Measurements from ENCODE around the gene TOGARAM2. TPM values are rescaled to one million over a fixed set of nuclear protein-coding genes. Genes with fewer than 3 reads are reported as not detected.

The TOGARAM2 gene
- total RNA-seq, 2 experiments from 2014 or later, result 2.3 to 2.7 TPM

DNA sequence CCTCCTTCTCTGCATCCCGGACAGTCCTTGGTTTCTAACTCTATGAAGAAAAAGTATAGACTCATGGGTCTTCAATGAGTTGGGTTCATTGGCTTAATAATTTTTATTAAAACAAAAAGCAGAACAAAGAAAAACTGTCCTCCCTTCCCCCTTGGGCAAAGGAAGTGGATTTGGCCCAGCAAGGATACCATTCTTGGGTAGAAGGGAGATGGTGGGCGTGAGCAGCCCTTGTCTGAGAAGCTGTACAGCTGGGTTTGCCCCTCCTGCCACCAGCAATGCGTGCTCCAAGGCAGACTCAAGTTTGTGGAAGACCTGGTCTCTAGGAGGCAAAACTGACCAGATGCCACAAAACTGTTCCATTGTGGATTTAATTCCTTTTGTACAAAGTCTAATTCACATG is 80.5 kb downstream of the TOGARAM2 start:
- H3K9me3 Mint-ChIP-seq, result no peaks in the 10 kb centered on the region
- no peak overlapping the region for H3K4me3 Mint-ChIP-seq
- intact Hi-C loops (cut with micrococcal nuclease), result no loop called here
- peaks cover 9% of the 10 kb centered on the region for H3K4me1 Mint-ChIP-seq (ENCODE audit: low read depth)
- ChIA-PET CTCF (no interaction called here), POLR2A (no interaction called here)
- no peaks in the 10 kb centered on the region for H3K36me3 Mint-ChIP-seq (ENCODE audit: low read depth)
- no peaks in the 10 kb centered on the region for H3K27me3 Mint-ChIP-seq
- H3K27ac Mint-ChIP-seq, result no peak overlapping the region
- TF ChIP-seq, protein P1, sequence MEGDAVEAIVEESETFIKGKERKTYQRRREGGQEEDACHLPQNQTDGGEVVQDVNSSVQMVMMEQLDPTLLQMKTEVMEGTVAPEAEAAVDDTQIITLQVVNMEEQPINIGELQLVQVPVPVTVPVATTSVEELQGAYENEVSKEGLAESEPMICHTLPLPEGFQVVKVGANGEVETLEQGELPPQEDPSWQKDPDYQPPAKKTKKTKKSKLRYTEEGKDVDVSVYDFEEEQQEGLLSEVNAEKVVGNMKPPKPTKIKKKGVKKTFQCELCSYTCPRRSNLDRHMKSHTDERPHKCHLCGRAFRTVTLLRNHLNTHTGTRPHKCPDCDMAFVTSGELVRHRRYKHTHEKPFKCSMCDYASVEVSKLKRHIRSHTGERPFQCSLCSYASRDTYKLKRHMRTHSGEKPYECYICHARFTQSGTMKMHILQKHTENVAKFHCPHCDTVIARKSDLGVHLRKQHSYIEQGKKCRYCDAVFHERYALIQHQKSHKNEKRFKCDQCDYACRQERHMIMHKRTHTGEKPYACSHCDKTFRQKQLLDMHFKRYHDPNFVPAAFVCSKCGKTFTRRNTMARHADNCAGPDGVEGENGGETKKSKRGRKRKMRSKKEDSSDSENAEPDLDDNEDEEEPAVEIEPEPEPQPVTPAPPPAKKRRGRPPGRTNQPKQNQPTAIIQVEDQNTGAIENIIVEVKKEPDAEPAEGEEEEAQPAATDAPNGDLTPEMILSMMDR (IDR thresholded peaks at IDR 0.05), result no peak
- no peak for ATAC-seq
- DNase-seq, result no peak

DNA sequence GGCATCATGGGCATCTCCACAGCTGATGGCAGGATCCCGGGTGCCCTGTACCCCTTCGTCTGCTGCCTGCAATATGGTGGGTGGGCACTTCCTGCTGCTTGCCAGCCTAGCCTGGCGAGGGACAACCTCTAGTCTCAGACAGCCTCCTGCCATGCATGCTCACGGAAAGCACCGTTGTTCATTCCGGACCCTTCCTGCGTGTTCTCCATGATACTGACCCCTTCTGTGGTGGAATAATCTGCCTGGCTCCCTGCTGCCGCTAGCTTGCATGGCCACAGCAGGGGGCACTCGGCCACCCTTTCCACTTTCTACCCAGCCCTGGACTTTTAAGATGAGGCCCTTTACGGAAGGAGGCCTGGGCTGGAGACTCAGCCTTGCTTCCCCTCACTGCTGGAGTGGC is 81.3 kb downstream of the TOGARAM2 start:
- Mint-ChIP-seq H3K4me1 (ENCODE audit: low read depth) (peaks cover 9% of the 10 kb centered on the region), H3K36me3 (ENCODE audit: low read depth) (no peaks in the 10 kb centered on the region), H3K9me3 (no peaks in the 10 kb centered on the region), H3K4me3 (no peak overlapping the region), H3K27me3 (no peaks in the 10 kb centered on the region), H3K27ac (no peak overlapping the region)
- intact Hi-C loops (cut with micrococcal nuclease), result no loop called here
- TF ChIP-seq, protein P1 (IDR thresholded peaks at IDR 0.05), result no peak
- ATAC-seq (no peak), DNase-seq (no peak)
- POLR2A ChIA-PET, result no interaction called here
- CTCF ChIA-PET, result no interaction called here

DNA sequence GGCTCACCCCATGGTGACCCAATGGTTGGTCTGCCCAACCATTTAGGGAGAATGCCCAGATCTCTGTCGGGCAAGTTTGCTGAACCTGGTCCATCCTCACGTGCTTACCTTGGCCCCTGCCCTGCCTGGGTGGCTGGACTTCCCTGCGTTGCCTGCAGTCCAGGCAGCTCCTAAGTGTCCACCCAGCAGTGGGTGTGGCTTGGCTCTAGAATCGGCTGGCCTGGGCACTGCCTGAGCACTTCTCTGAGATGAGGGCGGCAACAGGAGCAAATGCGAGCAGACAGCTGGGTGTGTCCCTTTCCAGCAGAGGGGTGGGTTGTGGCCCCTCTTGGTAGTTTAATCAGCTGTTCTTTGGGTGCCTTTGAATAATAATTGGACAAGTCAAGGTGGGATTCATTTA is 82.0 kb downstream of the TOGARAM2 start:
- CTCF ChIA-PET, result no interaction called here
- TF ChIP-seq, protein P1 (IDR thresholded peaks at IDR 0.05), result no peak
- intact Hi-C loops (cut with micrococcal nuclease), result no loop called here

DNA sequence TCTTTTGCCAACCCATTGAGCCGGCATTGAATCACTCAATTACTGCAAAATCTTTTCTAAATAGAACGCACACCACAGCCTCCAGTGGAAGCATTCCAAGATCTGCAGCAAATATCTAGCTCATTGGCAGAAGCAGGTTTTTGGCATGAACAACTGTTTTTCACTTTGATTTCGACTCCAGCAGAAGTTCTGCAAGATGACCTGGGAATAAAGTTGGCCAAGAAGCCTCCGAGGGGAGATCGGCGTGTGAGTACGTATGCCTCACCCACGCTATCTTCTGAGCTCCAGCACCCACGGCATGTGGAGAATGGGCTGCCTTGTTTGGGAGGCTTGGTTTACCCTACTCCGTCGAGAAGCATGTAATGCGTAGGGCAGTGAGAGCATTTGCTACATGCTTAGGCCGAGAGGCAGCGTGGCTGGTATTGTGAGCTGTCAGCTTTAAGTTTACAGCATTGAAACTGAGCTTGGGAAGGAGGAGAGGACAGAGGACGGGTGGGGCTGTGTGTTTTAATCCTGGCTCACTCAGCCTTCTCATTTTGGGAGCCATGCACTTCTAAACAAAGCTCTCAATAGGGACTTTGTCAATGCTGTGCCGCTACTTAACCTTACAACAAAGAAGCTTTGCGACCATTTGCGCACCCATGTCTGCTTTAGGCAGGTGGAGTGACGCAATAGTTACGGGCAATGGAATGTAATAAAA is 82.7 kb downstream of the TOGARAM2 start:
- Mint-ChIP-seq H3K4me1 (ENCODE audit: low read depth) (peaks cover 9% of the 10 kb centered on the region), H3K36me3 (ENCODE audit: low read depth) (no peaks in the 10 kb centered on the region), H3K27ac (no peak overlapping the region), H3K4me3 (no peak overlapping the region), H3K9me3 (no peaks in the 10 kb centered on the region), H3K27me3 (no peaks in the 10 kb centered on the region)
- ChIA-PET POLR2A (no interaction called here), CTCF (interaction anchor here (1.2 kb wide), 1 partner anchor 14 kb away, joined by 3 read pairs; no protein-coding TSS in a partner anchor)
- TF ChIP-seq, protein P1 (IDR thresholded peaks at IDR 0.05), result no peak
- intact Hi-C loops (cut with micrococcal nuclease), result no loop called here
- DNase-seq (no peak), ATAC-seq (no peak)

More for the DNA sequence above, 82.0 kb downstream of the TOGARAM2 start:
- H3K9me3 Mint-ChIP-seq, result no peaks in the 10 kb centered on the region
- H3K27me3 Mint-ChIP-seq, result no peaks in the 10 kb centered on the region
- H3K4me1 Mint-ChIP-seq (ENCODE audit: low read depth), result peaks cover 9% of the 10 kb centered on the region
- DNase-seq (no peak), ATAC-seq (no peak)
- POLR2A ChIA-PET, result no interaction called here
- no peak overlapping the region for H3K27ac Mint-ChIP-seq
- no peaks in the 10 kb centered on the region for H3K36me3 Mint-ChIP-seq (ENCODE audit: low read depth)
- H3K4me3 Mint-ChIP-seq, result no peak overlapping the region

DNA sequence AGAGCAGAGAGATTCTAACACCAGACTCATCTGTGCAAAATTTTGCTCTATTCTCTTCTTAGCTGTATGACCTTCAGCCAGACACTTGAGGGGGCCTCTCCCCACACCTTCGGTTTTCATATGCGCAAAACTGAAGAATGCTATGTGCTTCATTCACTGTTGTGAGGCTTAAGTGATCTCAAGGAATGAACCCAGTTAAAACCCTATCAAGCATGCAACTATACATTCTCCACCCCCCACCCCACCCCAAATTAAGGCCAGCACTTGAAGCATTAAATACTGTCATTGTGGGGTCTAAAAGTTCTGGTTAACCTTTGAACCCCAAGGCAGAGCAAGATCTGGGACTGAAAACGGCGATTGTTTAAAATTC is 83.2 kb downstream of the TOGARAM2 start:
- Mint-ChIP-seq H3K36me3 (ENCODE audit: low read depth) (no peaks in the 10 kb centered on the region), H3K4me3 (no peak overlapping the region), H3K9me3 (no peaks in the 10 kb centered on the region), H3K27ac (no peak overlapping the region), H3K27me3 (no peaks in the 10 kb centered on the region), H3K4me1 (ENCODE audit: low read depth) (peaks cover 9% of the 10 kb centered on the region)
- TF ChIP-seq, protein P1 (IDR thresholded peaks at IDR 0.05), result no peak
- POLR2A ChIA-PET, result no interaction called here
- DNase-seq (no peak), ATAC-seq (no peak)
- intact Hi-C loops (cut with micrococcal nuclease), result no loop called here
- CTCF ChIA-PET, result interaction anchor here (1.2 kb wide), 1 partner anchor 13 kb away, joined by 3 read pairs; no protein-coding TSS in a partner anchor

Measured in activated CD8-positive, alpha-beta T cell treated with anti-CD3 and anti-CD28 coated beads for 36 hours (primary cell).